Trophoblast cell (in vitro differentiated cells and primary cell): ENCODE results near the gene PGAP2.
A peak's percentile ranks its signal among the peaks of the same experiment; 100 is the strongest.
"Not testable (repeated sequence)": the region's sequence is repeated elsewhere in the genome, so short reads cannot be mapped to it uniquely, and the experiment has no call there.

ENCODE experiments used
- DNase-seq, 2 donors: peaks; one replicate each; pipeline ENCODE4 v3.0.0-alpha.2; 2016
- H2AFZ ChIP-seq: 2 replicates; pipeline ENCODE4 v1.6.1; 2013; ENCODE audit warnings: low read length, moderate library complexity, mild to moderate bottlenecking; ENCODE audit not compliant: insufficient read depth, poor library complexity
- H2AK5ac ChIP-seq: 2 replicates; pipeline ENCODE4 v1.6.1; 2013; ENCODE audit warnings: mild to moderate bottlenecking, low read length
- H2BK120ac ChIP-seq: 2 replicates; pipeline ENCODE4 v1.6.1; 2013; ENCODE audit warnings: low read length, mild to moderate bottlenecking, moderate library complexity; ENCODE audit not compliant: insufficient read depth, poor library complexity
- H2BK12ac ChIP-seq: 2 replicates; pipeline ENCODE4 v1.6.1; 2013; ENCODE audit warnings: mild to moderate bottlenecking, low read length, moderate library complexity
- H2BK5ac ChIP-seq: 2 replicates; pipeline ENCODE4 v1.6.1; 2013; ENCODE audit warnings: low read length, low read depth, moderate library complexity, mild to moderate bottlenecking; ENCODE audit not compliant: poor library complexity
- H3K14ac ChIP-seq: 2 replicates; pipeline ENCODE4 v1.6.1; 2013; ENCODE audit warnings: mild to moderate bottlenecking, low read length
- H3K18ac ChIP-seq: 2 replicates; pipeline ENCODE4 v1.6.1; 2013; ENCODE audit warnings: mild to moderate bottlenecking, low read length
- H3K23ac ChIP-seq: 2 replicates; pipeline ENCODE4 v1.6.1; 2013; ENCODE audit warnings: low read length
- H3K27ac ChIP-seq: 2 replicates; pipeline ENCODE4 v1.5.1; 2013; ENCODE audit warnings: low read depth, mild to moderate bottlenecking, inconsistent platforms, low read length, moderate library complexity
- H3K27me3 ChIP-seq: 2 replicates; pipeline ENCODE4 v1.6.1; 2013; ENCODE audit warnings: inconsistent platforms, mild to moderate bottlenecking, low read length, moderate library complexity; ENCODE audit not compliant: insufficient read depth
- H3K36me3 ChIP-seq, 2 experiments: 1 replicate in 1 of 2; 2 replicates in 1 of 2; pipeline ENCODE4 v1.6.1; 2013; ENCODE audit warnings: low read length in 2 of 2, mild to moderate bottlenecking in 2 of 2, moderate library complexity in 1 of 2; ENCODE audit not compliant: insufficient read depth in 2 of 2, control insufficient read depth in 1 of 2
- H3K4ac ChIP-seq: 2 replicates; pipeline ENCODE4 v1.6.1; 2013; ENCODE audit warnings: low read depth, mild to moderate bottlenecking, low read length, moderate library complexity
- H3K4me1 ChIP-seq, 2 experiments: 1 replicate in 1 of 2; 2 replicates in 1 of 2; pipeline ENCODE4 v1.6.1; 2013; ENCODE audit warnings: low read length in 2 of 2, mild to moderate bottlenecking in 2 of 2, moderate library complexity in 1 of 2; ENCODE audit not compliant: insufficient read depth in 2 of 2, control insufficient read depth in 1 of 2
- H3K4me2 ChIP-seq: 2 replicates; pipeline ENCODE4 v1.6.1; 2013; ENCODE audit warnings: inconsistent platforms, mild to moderate bottlenecking, low read length, moderate library complexity
- H3K4me3 ChIP-seq: 2 replicates; pipeline ENCODE4 v1.5.1; 2013; ENCODE audit warnings: mild to moderate bottlenecking, low read depth, low read length, inconsistent platforms
- H3K79me1 ChIP-seq: one replicate; pipeline ENCODE4 v1.6.1; 2013; ENCODE audit warnings: low read length
- H3K79me2 ChIP-seq: 2 replicates; pipeline ENCODE4 v1.6.1; 2013; ENCODE audit warnings: low read length, mild to moderate bottlenecking; ENCODE audit not compliant: control insufficient read depth, insufficient read depth, poor library complexity
- H3K9ac ChIP-seq: 2 replicates; pipeline ENCODE4 v1.6.1; 2013; ENCODE audit warnings: mild to moderate bottlenecking, low read length
- H3K9me3 ChIP-seq: 2 replicates; pipeline ENCODE4 v1.6.1; 2013; ENCODE audit warnings: low read depth, mild to moderate bottlenecking, control low read depth, inconsistent platforms, low read length; ENCODE audit not compliant: insufficient read depth
- H4K12ac ChIP-seq: 2 replicates; pipeline ENCODE4 v1.6.1; 2013; ENCODE audit warnings: low read depth, mild to moderate bottlenecking, low read length, moderate library complexity
- H4K8ac ChIP-seq: 2 replicates; pipeline ENCODE4 v1.6.1; 2013; ENCODE audit warnings: low read depth, mild to moderate bottlenecking, low read length, moderate library complexity
- H4K91ac ChIP-seq: one replicate; pipeline ENCODE4 v1.6.1; 2013; ENCODE audit warnings: low read depth, mild to moderate bottlenecking, low read length, moderate library complexity
- WGBS: extraction: QIAGEN DNeasy Blood & Tissue Kit; methylation state at CpG from one replicate; pipeline ENCODE4 v1.1.7; 2013; ENCODE audit warnings: missing lambda C conversion rate; ENCODE audit not compliant: insufficient read length, insufficient coverage; ENCODE audit errors: extremely low coverage; 5-methylcytosine and 5-hydroxymethylcytosine counted together

The PGAP2 gene

DNA sequence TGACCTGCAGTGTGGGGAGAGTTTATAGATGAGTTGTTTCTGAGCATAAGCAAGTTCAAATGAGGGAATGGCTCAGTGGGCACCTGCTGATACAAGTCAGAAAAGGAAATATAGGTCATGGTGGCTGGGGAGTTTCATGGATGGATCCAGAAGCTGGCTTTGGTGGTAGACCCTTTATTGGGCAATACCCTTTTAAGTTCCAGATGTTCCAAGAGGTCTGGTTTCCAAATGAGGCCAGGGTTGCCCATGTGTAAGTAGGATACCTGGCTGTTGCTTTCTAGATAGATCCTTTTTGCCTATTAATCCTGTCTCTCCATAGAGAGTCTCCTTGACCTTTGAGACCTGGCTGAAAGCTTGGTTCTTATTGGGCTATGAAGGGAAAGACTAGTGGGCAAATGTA is 49.3 kb downstream of the PGAP2 start:
- Histone ChIP-seq H2BK120ac (no peak overlapping the region), H3K27me3 (no peaks in the 10 kb centered on the region), H3K4me2 (no peak overlapping the region), H2AK5ac (no peak overlapping the region), H3K23ac (no peak overlapping the region), H3K9me3 (no peaks in the 10 kb centered on the region), H4K8ac (no peak overlapping the region), H3K4me1 (peaks cover 13 to 16% of the 10 kb centered on the region in 2 experiments), H3K4me3 (no peak overlapping the region), H3K18ac (no peak overlapping the region), H2BK12ac (no peak overlapping the region), H3K4ac (no peak overlapping the region), H3K9ac (no peak overlapping the region), H4K12ac (no peak overlapping the region), H3K79me1 (peaks cover 8% of the 10 kb centered on the region), H2AFZ (no peak overlapping the region), H3K14ac (no peak overlapping the region), H3K27ac (no peak overlapping the region), H4K91ac (no peak overlapping the region), H2BK5ac (no peak overlapping the region), H3K36me3 (no peaks in the 10 kb centered on the region), H3K79me2 (peaks cover 8% of the 10 kb centered on the region)
- no peak for DNase-seq

DNA sequence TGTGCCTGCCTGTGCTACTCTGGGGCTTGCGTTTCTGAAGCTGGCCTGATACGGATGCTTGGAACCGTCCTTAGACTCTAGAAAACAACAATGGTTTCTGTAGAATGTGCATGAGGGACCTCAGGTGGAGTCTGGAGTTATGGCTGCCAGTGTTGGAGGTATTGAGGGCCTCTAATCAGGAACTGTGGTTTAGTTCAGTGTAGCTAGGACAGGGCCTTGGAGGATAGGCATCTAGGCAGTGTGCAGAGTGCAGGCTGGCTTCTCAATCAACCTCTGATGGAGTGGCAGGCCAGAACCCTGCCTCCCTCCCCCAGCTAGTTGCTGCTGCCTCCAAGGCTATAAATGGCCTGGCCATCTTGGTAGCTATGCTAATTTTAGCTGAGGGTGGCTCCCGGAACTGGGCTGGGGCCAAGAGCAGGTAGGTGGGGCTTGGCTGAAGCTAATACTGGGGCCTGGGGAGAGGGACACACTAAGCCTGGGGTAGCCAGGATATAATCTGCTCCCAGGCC is 51.1 kb downstream of the PGAP2 start:
- Histone ChIP-seq H3K4ac (no peak overlapping the region), H3K79me1 (peaks cover 8% of the 10 kb centered on the region), H3K4me1 (peaks cover 12 to 13% of the 10 kb centered on the region in 2 experiments), H4K12ac (no peak overlapping the region), H3K36me3 (no peaks in the 10 kb centered on the region), H2AK5ac (peak overlapping the region; percentile 29), H2BK12ac (no peak overlapping the region), H3K27me3 (no peaks in the 10 kb centered on the region), H2BK5ac (no peak overlapping the region), H3K4me2 (no peak overlapping the region), H4K8ac (no peak overlapping the region), H3K27ac (no peak overlapping the region), H3K9ac (no peak overlapping the region), H4K91ac (no peak overlapping the region), H3K4me3 (no peak overlapping the region), H3K14ac (no peak overlapping the region), H3K18ac (no peak overlapping the region), H2AFZ (no peak overlapping the region), H3K79me2 (peaks cover 8% of the 10 kb centered on the region), H3K9me3 (no peaks in the 10 kb centered on the region), H3K23ac (no peak overlapping the region), H2BK120ac (no peak overlapping the region)
- no peak for DNase-seq
- whole genome bisulfite sequencing: no CpG with 5 or more reads among the region's 4 CpGs

DNA sequence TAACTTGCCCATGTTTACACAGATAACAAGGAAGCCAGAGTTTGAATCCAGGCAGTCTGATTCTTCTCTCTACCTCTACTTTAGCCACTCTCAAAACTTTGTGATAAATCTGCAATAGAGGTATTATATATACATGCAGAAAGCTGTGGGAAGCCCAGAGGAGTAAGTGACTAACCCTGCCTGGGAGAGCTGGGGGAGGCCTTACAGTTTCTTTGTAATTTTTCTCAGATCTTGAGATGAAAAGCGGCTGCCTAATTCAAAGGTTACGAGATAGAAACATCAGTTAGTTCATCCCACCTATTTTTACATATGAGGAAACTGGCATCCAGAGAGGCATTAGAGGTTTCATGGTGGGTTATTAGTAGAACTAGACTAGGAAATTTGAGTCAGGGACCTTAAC is 52.0 kb downstream of the PGAP2 start:
- DNase-seq: no peak
- Histone ChIP-seq H3K4me3 (no peak overlapping the region), H3K23ac (no peak overlapping the region), H3K4me2 (no peak overlapping the region), H3K27me3 (no peaks in the 10 kb centered on the region), H3K4me1 (peaks cover 8 to 14% of the 10 kb centered on the region in 2 experiments), H2BK120ac (no peak overlapping the region), H3K27ac (no peak overlapping the region), H3K79me1 (peaks cover 4% of the 10 kb centered on the region), H3K14ac (no peak overlapping the region), H4K91ac (no peak overlapping the region), H3K9ac (no peak overlapping the region), H3K36me3 (no peaks in the 10 kb centered on the region), H3K9me3 (no peaks in the 10 kb centered on the region), H4K12ac (no peak overlapping the region), H2BK12ac (no peak overlapping the region), H3K4ac (no peak overlapping the region), H3K79me2 (peaks cover 5% of the 10 kb centered on the region), H2AK5ac (no peak overlapping the region), H4K8ac (no peak overlapping the region), H2BK5ac (no peak overlapping the region), H2AFZ (no peak overlapping the region), H3K18ac (no peak overlapping the region)
- no CpG with 5 or more reads among the region's 2 CpGs for WGBS

- H2BK5ac ChIP-seq, H2AFZ ChIP-seq, H3K27me3 ChIP-seq, H4K91ac ChIP-seq, H3K9me3 ChIP-seq, H4K8ac ChIP-seq, H4K12ac ChIP-seq, H3K27ac ChIP-seq, H3K79me2 ChIP-seq, H3K23ac ChIP-seq, H3K4ac ChIP-seq, H3K4me3 ChIP-seq, H2BK12ac ChIP-seq, H3K14ac ChIP-seq, H3K79me1 ChIP-seq, H3K4me2 ChIP-seq, H3K36me3 ChIP-seq, H2BK120ac ChIP-seq, H2AK5ac ChIP-seq, DNase-seq, H3K9ac ChIP-seq, H3K18ac ChIP-seq: not testable (repeated sequence)
- no CpG with 5 or more reads among the region's 4 CpGs for WGBS
- peaks cover 13 to 18% of the 10 kb centered on the region in 2 experiments for H3K4me1 ChIP-seq
Measured at GRCh38 chr11:3860898-3861393, 52.6 kb downstream of the PGAP2 start.
